GM23248 (cell line): Measurements from ENCODE around the gene MRPS26. TPM values are rescaled to one million over a fixed set of nuclear protein-coding genes. Genes with fewer than 3 reads are reported as not detected.

Experiments used
- DNase-seq: peaks from one replicate; pipeline ENCODE4 v3.0.0-alpha.2; 2015
- H2AFZ ChIP-seq: fragments of 200-600 bp; sonication (generic); 2 replicates; pipeline ENCODE4 v1.6.1; 2016; ENCODE audit warnings: antibody characterized with exemption
- H3F3A ChIP-seq: fragments of 200-600 bp; sonication (generic); 2 replicates; pipeline ENCODE4 v1.6.1; 2016; ENCODE audit warnings: mild to moderate bottlenecking, antibody characterized with exemption, mixed run types; ENCODE audit not compliant: insufficient read depth
- H3K27ac ChIP-seq: fragments of 200-600 bp; sonication (generic); 2 replicates; pipeline ENCODE4 v1.5.1; 2016; ENCODE audit warnings: mild to moderate bottlenecking
- H3K27me3 ChIP-seq: fragments of 200-600 bp; sonication (generic); replicated peaks from 2 replicates; pipeline ENCODE4 v1.6.1; 2016; ENCODE audit warnings: mild to moderate bottlenecking; ENCODE audit not compliant: insufficient read depth
- H3K36me3 ChIP-seq: fragments of 200-600 bp; sonication (generic); 2 replicates; pipeline ENCODE4 v1.6.1; 2016; ENCODE audit warnings: low read depth, mild to moderate bottlenecking
- H3K4me1 ChIP-seq: fragments of 200-600 bp; sonication (generic); 2 replicates; pipeline ENCODE4 v1.6.1; 2016; ENCODE audit warnings: mild to moderate bottlenecking; ENCODE audit not compliant: insufficient read depth
- H3K4me2 ChIP-seq: fragments of 200-600 bp; sonication (generic); one replicate; pipeline ENCODE4 v1.6.1; 2016; ENCODE audit warnings: mild to moderate bottlenecking; ENCODE audit not compliant: unreplicated experiment
- H3K4me3 ChIP-seq: fragments of 200-600 bp; sonication (generic); 2 replicates; pipeline ENCODE4 v1.5.1; 2016; ENCODE audit warnings: mild to moderate bottlenecking
- H3K79me2 ChIP-seq: fragments of 200-600 bp; sonication (generic); 2 replicates; pipeline ENCODE4 v1.6.1; 2016; ENCODE audit warnings: mild to moderate bottlenecking; ENCODE audit not compliant: insufficient read depth
- H3K9ac ChIP-seq: fragments of 200-600 bp; sonication (generic); 2 replicates; pipeline ENCODE4 v1.6.1; 2016; ENCODE audit warnings: mild to moderate bottlenecking
- H3K9me2 ChIP-seq: fragments of 200-600 bp; sonication (generic); 2 replicates; pipeline ENCODE4 v1.6.1; 2016; ENCODE audit warnings: mixed run types, mild to moderate bottlenecking, moderate library complexity; ENCODE audit not compliant: insufficient read depth
- H3K9me3 ChIP-seq: fragments of 200-600 bp; sonication (generic); one replicate; pipeline ENCODE4 v1.6.1; 2017; ENCODE audit warnings: low read depth
- H4K20me1 ChIP-seq: fragments of 200-600 bp; sonication (generic); 2 replicates; pipeline ENCODE4 v1.6.0; 2016; ENCODE audit not compliant: insufficient read depth
- EZH2 ChIP-seq: fragments of 200-600 bp; sonication (generic); IDR thresholded peaks from 2 replicates; pipeline ENCODE4 v1.6.1; 2018; ENCODE audit warnings: antibody characterized with exemption, mild to moderate bottlenecking; ENCODE audit not compliant: insufficient read depth, poor library complexity, severe bottlenecking
- EZH2phosphoT487 ChIP-seq: fragments of 200-600 bp; sonication (generic); IDR thresholded peaks from 2 replicates; pipeline ENCODE4 v1.6.1; 2018; ENCODE audit warnings: antibody characterized with exemption, moderate library complexity, mild to moderate bottlenecking, low read depth; ENCODE audit not compliant: insufficient read depth
- WGBS, 2 experiments: methylation state at CpG; one replicate each; pipeline ENCODE4 v1.1.6; 2015 to 2017; ENCODE audit warnings: low lambda C conversion rate in 2 of 2, low coverage in 1 of 2; ENCODE audit errors: missing lambda C conversion rate in 2 of 2; 5-methylcytosine and 5-hydroxymethylcytosine counted together
- in situ Hi-C: fragments of 300-500 bp; cut with MboI; formaldehyde crosslinking; loops from 2 replicates; pipeline ENCODE4 v1.15.0; 2020
- polyA plus RNA-seq: library from polyadenylated mRNA; unstranded; fragments of >200 nt; fragmentation: Nextera tagmentation; extraction: Ambion mirVana; gene quantifications from 2 replicates; pipeline ENCODE4 v1.2.1, GENCODE V29; 2016
- total RNA-seq: library from RNA; depleted of rRNA; stranded (reverse); fragments of >200 nt; shearing (Covaris generic); gene quantifications from 2 replicates; pipeline ENCODE4 v1.2.3, GENCODE V29; 2014

MRPS26 gene
- total and polyA plus RNA-seq, 2 experiments from 2014 or later = 44.5 to 48.2 TPM

DNA sequence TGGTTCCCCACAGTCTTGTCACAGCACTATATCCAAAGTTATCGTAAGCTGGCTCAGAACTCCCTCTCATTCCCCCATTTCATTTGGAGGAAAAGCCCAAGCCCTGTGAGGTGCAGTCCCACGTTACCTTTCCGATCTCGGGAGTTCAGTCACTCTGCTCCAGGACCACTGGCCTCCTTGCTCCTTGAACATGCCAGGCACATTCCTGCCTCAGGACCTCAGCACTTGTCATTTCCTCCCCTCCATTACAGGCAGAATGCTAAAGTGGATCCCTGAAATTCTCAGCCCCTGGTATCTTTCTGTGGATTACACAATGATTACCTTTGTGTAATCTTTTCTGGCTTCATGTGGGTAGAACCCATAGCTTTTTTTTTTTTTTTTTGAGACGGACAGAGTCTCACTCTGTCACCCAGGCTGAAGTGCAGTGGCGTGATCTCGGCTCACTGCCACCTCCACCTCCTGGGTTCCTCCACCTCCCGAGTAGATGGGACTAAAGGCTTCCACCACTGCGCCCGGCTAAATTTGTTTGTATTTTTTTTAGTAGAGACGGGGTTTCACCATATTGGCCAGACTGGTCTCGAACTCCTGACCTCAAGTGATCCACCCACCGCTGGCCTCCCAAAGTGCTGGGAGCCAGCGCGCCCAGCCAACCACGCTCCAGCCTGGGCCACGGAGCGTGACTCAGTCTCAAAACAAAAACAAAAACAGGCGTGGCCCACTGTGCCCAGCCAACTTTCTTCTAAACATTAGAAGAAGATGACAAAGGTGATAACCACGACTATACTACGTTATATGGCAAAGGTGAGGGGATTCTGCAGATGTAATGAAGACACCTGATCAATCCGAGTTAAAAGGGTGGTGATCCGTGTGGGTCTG lies 21.5 kb downstream of the MRPS26 start:
- H3K4me2 ChIP-seq = peak overlapping the region; percentile 30

DNA sequence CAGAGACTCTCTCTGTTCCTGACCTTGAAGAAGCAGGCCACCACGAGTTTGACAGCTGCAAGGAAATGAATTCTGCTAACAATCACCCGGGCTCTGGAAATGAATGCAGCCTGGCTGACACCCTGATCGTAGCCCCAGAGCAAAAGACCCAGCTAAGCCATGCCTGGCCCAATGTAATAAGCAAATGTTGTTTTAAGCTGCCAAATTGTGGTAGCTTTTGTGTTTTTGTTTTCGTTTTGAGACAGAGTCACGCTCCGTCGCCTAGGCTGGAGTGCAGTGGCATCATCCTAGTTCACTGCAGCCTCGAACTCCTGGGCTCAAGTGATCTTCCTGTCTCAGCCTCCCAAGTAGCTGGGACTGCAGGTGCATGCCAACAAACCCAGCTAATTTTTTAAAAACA lies 22.2 kb downstream of the MRPS26 start:
- Histone ChIP-seq H3K4me1 (peaks cover 23% of the 10 kb centered on the region), H3K4me2 (no peak overlapping the region), H3K36me3 (no peaks in the 10 kb centered on the region), H3K9me3 (no peaks in the 10 kb centered on the region), H3K9ac (no peak overlapping the region), H4K20me1 (no peaks in the 10 kb centered on the region), H3K27ac (0 out of 2 replicates have a peak overlapping the region, but pooled peaks have one; percentile 83), H3F3A (peaks cover 26% of the 10 kb centered on the region), H2AFZ (no peak overlapping the region), H3K9me2 (no peaks in the 10 kb centered on the region), H3K27me3 (no peaks in the 10 kb centered on the region), H3K79me2 (no peaks in the 10 kb centered on the region), H3K4me3 (no peak overlapping the region)
- in situ Hi-C loops = no loop called here
- no peak for DNase-seq
- TF ChIP-seq EZH2phosphoT487 (no peak), EZH2 (no peak)
- 33 to 35% methylated on average over 8 of the region's 8 CpGs for WGBS, 2 experiments

More for the DNA sequence above, 21.5 kb downstream of the MRPS26 start:
- WGBS, 2 experiments = 27 to 30% methylated on average over 22 to 23 of the region's 23 CpGs
- peak overlapping the region; percentile 40; the same call in 1 of the 2 replicates for H2AFZ ChIP-seq
- H3K36me3 ChIP-seq = no peaks in the 10 kb centered on the region
- in situ Hi-C loops = no loop called here
- peaks cover 26% of the 10 kb centered on the region for H3F3A ChIP-seq
- H3K9me2 ChIP-seq = no peaks in the 10 kb centered on the region
- no peaks in the 10 kb centered on the region for H3K9me3 ChIP-seq
- H4K20me1 ChIP-seq = no peaks in the 10 kb centered on the region
- no peak overlapping the region for H3K9ac ChIP-seq
- peak; percentile 82 for DNase-seq
- no peak for TF ChIP-seq EZH2phosphoT487
- TF ChIP-seq EZH2 = no peak
- peak overlapping the region; percentile 83 for H3K27ac ChIP-seq
- H3K4me1 ChIP-seq = peaks cover 23% of the 10 kb centered on the region
- no peaks in the 10 kb centered on the region for H3K27me3 ChIP-seq
- no peaks in the 10 kb centered on the region for H3K79me2 ChIP-seq
- no peak overlapping the region for H3K4me3 ChIP-seq

DNA sequence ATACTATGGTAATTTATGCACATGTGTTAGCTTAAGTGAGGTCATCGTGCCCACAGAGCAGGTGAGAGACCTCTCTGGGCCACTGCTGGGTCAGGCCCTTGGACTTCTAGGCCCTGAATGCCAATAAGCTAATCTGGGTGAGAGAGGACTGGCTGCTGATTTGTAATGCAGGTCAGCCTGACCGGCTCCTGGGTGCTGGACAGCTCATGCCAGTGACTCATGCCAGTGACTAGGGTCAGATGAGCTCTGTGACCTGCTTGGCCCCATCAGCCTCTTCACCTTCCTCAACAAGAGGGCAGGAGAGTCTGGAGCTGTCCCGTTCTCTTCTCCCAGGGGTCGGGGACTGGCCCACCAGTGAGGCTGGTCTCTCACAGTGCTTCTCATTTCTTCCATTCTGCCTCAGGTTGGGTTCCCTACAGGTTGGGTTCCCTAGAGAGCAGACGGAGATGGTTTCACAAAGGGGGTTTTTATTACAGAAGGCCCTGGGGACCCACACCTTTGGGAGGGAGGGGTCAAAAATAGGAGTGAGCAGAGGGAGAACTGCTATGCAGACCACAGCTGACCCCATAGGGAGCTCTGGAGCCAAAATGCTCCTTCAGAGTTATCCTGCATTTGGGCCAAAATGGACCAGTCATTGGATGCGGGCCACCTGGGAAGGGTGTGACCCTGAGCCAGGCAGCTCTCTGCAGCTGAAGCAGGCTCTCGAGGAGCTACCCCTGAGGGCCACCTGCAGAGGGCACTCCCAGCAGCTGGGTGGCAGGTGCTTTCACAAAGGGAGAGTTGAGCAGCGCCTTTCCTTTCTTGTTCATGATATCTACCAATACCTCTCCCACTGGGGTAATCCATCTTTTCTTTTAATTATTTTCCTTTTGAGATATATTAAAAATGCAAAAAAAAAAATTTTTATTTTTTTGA lies 23.4 kb downstream of the MRPS26 start:
- peaks cover 23% of the 10 kb centered on the region for H3K4me1 ChIP-seq
- H4K20me1 ChIP-seq = no peaks in the 10 kb centered on the region
- peak; percentile 73 for DNase-seq
- H3K4me3 ChIP-seq = no peak overlapping the region
- H3K4me2 ChIP-seq = no peak overlapping the region
- 74 to 77% methylated on average over 8 of the region's 8 CpGs for WGBS, 2 experiments
- in situ Hi-C loops = no loop called here
- no peaks in the 10 kb centered on the region for H3K9me3 ChIP-seq
- H3K27ac ChIP-seq = no peak overlapping the region
- no peak overlapping the region for H3K9ac ChIP-seq
- no peak overlapping the region for H2AFZ ChIP-seq
- no peaks in the 10 kb centered on the region for H3K27me3 ChIP-seq
- H3K79me2 ChIP-seq = no peaks in the 10 kb centered on the region
- no peaks in the 10 kb centered on the region for H3K9me2 ChIP-seq
- H3K36me3 ChIP-seq = no peaks in the 10 kb centered on the region
- TF ChIP-seq EZH2 = no peak
- no peak for TF ChIP-seq EZH2phosphoT487
- H3F3A ChIP-seq = peaks cover 26% of the 10 kb centered on the region

DNA sequence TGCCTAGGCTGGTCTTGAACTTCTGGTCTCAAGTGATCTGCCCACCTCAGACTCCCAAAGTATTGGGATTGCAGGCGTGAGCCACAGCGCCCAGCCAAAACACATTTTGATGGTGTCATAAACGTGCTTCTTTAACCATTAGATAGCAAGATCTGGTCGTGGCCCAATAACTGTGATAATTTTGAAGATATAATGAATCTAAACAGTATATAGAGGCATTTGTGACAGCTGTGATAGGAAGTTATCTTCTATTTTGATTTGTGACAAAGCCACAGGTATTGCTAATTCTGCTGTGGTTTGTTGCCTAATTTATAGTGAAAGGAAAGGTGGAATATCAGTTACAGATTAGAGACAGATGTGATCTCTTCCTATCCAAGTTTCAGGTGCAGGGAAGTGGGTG lies 24.9 kb downstream of the MRPS26 start:
- Histone ChIP-seq H3K4me3 (no peak overlapping the region), H3K27me3 (no peaks in the 10 kb centered on the region), H3K4me2 (no peak overlapping the region), H3K36me3 (no peaks in the 10 kb centered on the region), H2AFZ (no peak overlapping the region), H3F3A (peaks cover 26% of the 10 kb centered on the region), H3K9me2 (no peaks in the 10 kb centered on the region), H3K4me1 (peaks cover 23% of the 10 kb centered on the region), H3K9ac (no peak overlapping the region), H3K79me2 (no peaks in the 10 kb centered on the region), H3K27ac (no peak overlapping the region), H4K20me1 (no peaks in the 10 kb centered on the region), H3K9me3 (no peaks in the 10 kb centered on the region)
- in situ Hi-C loops = no loop called here
- no peak for DNase-seq
- 88% methylated on average over 4 of the region's 4 CpGs for WGBS, 2 experiments
- TF ChIP-seq EZH2phosphoT487 (no peak), EZH2 (no peak)
